ENCODE data around the gene LEFTY2. TPM values are rescaled to one million over a fixed set of nuclear protein-coding genes. Genes with fewer than 3 reads are reported as not detected.

LEFTY2 gene
- total RNA-seq, 1 experiment from 2014 or later = not detected

GRCh38 chr1:225908773-225909172 is 32.2 kb downstream of the LEFTY2 start:
- H3K36me3 ChIP-seq (ENCODE audit: low read depth, low read length) = no peaks in the 10 kb centered on the region
- H3K9ac ChIP-seq (ENCODE audit: low read length) = no peak overlapping the region
- H3K4me2 ChIP-seq (ENCODE audit: low read length) = no peak overlapping the region
- TF ChIP-seq, protein P1, sequence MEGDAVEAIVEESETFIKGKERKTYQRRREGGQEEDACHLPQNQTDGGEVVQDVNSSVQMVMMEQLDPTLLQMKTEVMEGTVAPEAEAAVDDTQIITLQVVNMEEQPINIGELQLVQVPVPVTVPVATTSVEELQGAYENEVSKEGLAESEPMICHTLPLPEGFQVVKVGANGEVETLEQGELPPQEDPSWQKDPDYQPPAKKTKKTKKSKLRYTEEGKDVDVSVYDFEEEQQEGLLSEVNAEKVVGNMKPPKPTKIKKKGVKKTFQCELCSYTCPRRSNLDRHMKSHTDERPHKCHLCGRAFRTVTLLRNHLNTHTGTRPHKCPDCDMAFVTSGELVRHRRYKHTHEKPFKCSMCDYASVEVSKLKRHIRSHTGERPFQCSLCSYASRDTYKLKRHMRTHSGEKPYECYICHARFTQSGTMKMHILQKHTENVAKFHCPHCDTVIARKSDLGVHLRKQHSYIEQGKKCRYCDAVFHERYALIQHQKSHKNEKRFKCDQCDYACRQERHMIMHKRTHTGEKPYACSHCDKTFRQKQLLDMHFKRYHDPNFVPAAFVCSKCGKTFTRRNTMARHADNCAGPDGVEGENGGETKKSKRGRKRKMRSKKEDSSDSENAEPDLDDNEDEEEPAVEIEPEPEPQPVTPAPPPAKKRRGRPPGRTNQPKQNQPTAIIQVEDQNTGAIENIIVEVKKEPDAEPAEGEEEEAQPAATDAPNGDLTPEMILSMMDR (conservative IDR thresholded peaks at IDR 0.05; ENCODE audit: low read depth, low read length) = no peak
- TF ChIP-seq EZH2 (IDR thresholded peaks at IDR 0.05; ENCODE audit: low read length, unreplicated experiment) (no peak), EZH2phosphoT487 (IDR thresholded peaks at IDR 0.05; ENCODE audit: borderline replicate concordance, low read length) (no peak)
- intact Hi-C loops (cut with micrococcal nuclease) = no loop called here
- no peak overlapping the region for H3K4me3 ChIP-seq (ENCODE audit: low read length)
- no peak overlapping the region for H3K27ac ChIP-seq (ENCODE audit: low read length)
- no peak overlapping the region for H2AFZ ChIP-seq (ENCODE audit: low read length)
- no peaks in the 10 kb centered on the region for H3K9me3 ChIP-seq (ENCODE audit: low read length)
- H4K20me1 ChIP-seq (ENCODE audit: low read length) = no peaks in the 10 kb centered on the region
- CTCF ChIA-PET = no interaction called here
- BruUV-seq (replicated peaks) = no TSS peak
- DNase-seq (no peak), ATAC-seq (peak; percentile 28; the same call in 1 of the 2 replicates)
- no peaks in the 10 kb centered on the region for H3K79me2 ChIP-seq (ENCODE audit: low read length)
- no peaks in the 10 kb centered on the region for H3K27me3 ChIP-seq (ENCODE audit: low read length)
- POLR2A ChIA-PET (ENCODE audit: unreplicated experiment) = interaction anchor here (0.5 kb wide), 1 partner anchor 12 kb away, joined by 3 read pairs; no protein-coding TSS in a partner anchor
- no peaks in the 10 kb centered on the region for H3K9me2 ChIP-seq (replicated peaks; ENCODE audit: low read length)
- H3F3A ChIP-seq (ENCODE audit: low read length, unreplicated experiment) = no peaks in the 10 kb centered on the region
- no peaks in the 10 kb centered on the region for H3K4me1 ChIP-seq (ENCODE audit: insufficient read depth, low read length)

DNA sequence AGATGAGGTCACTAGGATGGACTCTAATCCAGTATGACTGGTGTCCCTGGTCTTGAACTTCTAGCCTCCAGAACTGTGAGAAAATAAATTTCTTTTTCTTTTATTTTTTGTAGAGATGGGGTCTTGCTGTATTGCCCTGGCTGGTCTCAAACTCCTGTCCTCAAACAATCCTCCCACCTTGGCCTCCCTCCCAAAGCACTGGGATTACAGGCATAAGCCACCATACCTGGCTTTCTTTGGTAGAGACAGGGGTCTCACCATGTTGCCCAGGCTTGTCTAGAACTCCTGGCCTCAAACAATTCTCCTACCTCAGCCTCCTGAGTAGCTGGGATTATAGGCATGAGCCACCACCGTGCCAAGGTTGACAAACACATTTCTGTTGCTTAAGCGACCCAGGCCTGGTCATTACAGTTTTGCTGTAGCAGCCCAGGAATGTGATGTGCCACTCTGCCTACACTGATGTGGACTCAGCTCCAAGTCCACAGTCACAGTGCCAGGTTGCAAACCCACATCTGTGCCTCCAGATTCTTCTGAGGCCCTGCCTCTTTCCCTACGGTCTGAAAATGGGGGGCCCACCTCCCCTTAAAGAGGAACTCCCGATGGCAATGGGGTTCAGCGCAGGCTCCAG is 32.9 kb downstream of the LEFTY2 start:
- Histone ChIP-seq H3K9me3 (ENCODE audit: low read length) (no peaks in the 10 kb centered on the region), H3K4me3 (ENCODE audit: low read length) (no peak overlapping the region), H3F3A (ENCODE audit: low read length, unreplicated experiment) (no peaks in the 10 kb centered on the region), H3K4me2 (ENCODE audit: low read length) (no peak overlapping the region), H3K4me1 (ENCODE audit: insufficient read depth, low read length) (no peaks in the 10 kb centered on the region), H3K9me2 (replicated peaks; ENCODE audit: low read length) (no peaks in the 10 kb centered on the region), H2AFZ (ENCODE audit: low read length) (no peak overlapping the region), H3K27me3 (ENCODE audit: low read length) (no peaks in the 10 kb centered on the region), H3K9ac (ENCODE audit: low read length) (no peak overlapping the region), H3K27ac (ENCODE audit: low read length) (no peak overlapping the region), H3K79me2 (ENCODE audit: low read length) (no peaks in the 10 kb centered on the region), H4K20me1 (ENCODE audit: low read length) (no peaks in the 10 kb centered on the region), H3K36me3 (ENCODE audit: low read depth, low read length) (no peaks in the 10 kb centered on the region)
- intact Hi-C loops (cut with micrococcal nuclease) = no loop called here
- TF ChIP-seq EZH2phosphoT487 (IDR thresholded peaks at IDR 0.05; ENCODE audit: borderline replicate concordance, low read length) = no peak
- TF ChIP-seq, protein P1 (conservative IDR thresholded peaks at IDR 0.05; ENCODE audit: low read depth, low read length) = no peak
- ChIA-PET CTCF (no interaction called here), POLR2A (ENCODE audit: unreplicated experiment) (no interaction called here)
- ATAC-seq = no peak
- no TSS peak for BruUV-seq (replicated peaks)
- no peak for DNase-seq

DNA sequence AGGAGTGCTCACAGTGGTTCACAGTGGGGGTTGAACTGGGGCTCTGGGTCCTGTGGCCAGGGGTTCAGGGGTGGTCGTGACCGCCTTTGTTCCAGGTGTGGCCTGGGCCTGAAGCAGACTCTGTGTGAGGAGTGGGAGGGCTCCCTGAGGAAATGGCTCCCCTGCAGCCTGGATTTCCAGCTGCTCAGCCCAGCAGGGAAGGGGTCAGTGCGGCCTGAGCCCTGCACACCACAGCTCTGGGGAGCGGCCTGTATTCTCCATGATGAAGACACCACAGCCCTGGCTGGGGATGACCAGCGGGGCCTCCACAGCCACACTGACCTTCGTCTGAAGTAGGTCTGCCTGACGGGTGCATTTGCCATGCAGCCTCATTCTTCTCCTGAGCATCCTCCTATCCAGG is 33.7 kb downstream of the LEFTY2 start:
- Histone ChIP-seq H4K20me1 (ENCODE audit: low read length) (no peaks in the 10 kb centered on the region), H3K4me1 (ENCODE audit: insufficient read depth, low read length) (no peaks in the 10 kb centered on the region), H3K79me2 (ENCODE audit: low read length) (no peaks in the 10 kb centered on the region), H3K4me2 (ENCODE audit: low read length) (no peak overlapping the region), H3K9me2 (replicated peaks; ENCODE audit: low read length) (no peaks in the 10 kb centered on the region), H3K27ac (ENCODE audit: low read length) (no peak overlapping the region), H3K27me3 (ENCODE audit: low read length) (no peaks in the 10 kb centered on the region), H3K36me3 (ENCODE audit: low read depth, low read length) (no peaks in the 10 kb centered on the region), H3K9ac (ENCODE audit: low read length) (no peak overlapping the region), H3K9me3 (ENCODE audit: low read length) (no peaks in the 10 kb centered on the region), H3K4me3 (ENCODE audit: low read length) (no peak overlapping the region), H3F3A (ENCODE audit: low read length, unreplicated experiment) (no peaks in the 10 kb centered on the region), H2AFZ (ENCODE audit: low read length) (no peak overlapping the region)
- ChIA-PET POLR2A (ENCODE audit: unreplicated experiment) (no interaction called here), CTCF (no interaction called here)
- intact Hi-C loops (cut with micrococcal nuclease) = no loop called here
- no TSS peak for BruUV-seq (replicated peaks)
- ATAC-seq (no peak), DNase-seq (no peak)
- TF ChIP-seq EZH2 (IDR thresholded peaks at IDR 0.05; ENCODE audit: low read length, unreplicated experiment) (no peak), EZH2phosphoT487 (IDR thresholded peaks at IDR 0.05; ENCODE audit: borderline replicate concordance, low read length) (no peak)
- TF ChIP-seq, protein P1 (conservative IDR thresholded peaks at IDR 0.05; ENCODE audit: low read depth, low read length) = no peak

Data from PC-3 (cell line).